CD4-positive, CD25-positive, alpha-beta regulatory T cell (primary cell): Measurements from ENCODE around the gene LYPD3. TPM values are rescaled to one million over a fixed set of nuclear protein-coding genes. Genes with fewer than 3 reads are reported as not detected.
"Not testable (repeated sequence)": the region's sequence is repeated elsewhere in the genome, so short reads cannot be mapped to it uniquely, and the experiment has no call there.

Source experiments
- ATAC-seq, 2 donors: fragments of 150-1000 bp; cut with Tn5 transposase; one replicate each; pipeline ENCODE4 v1.10.0; 2021; ENCODE audit warnings: low read depth in 2 of 2, moderate number of reproducible peaks in 2 of 2, moderate library complexity in 1 of 2
- DNase-seq, 3 donors: peaks; one replicate each; pipeline versions ENCODE4 v3.0.0 to v3.0.0-alpha.2; 2012 to 2022; ENCODE audit warnings: mixed read lengths in 1 of 3
- H3K27ac ChIP-seq: one replicate; pipeline ENCODE4 v1.7.0; 2013; ENCODE audit warnings: mild to moderate bottlenecking, low read length; ENCODE audit not compliant: insufficient read depth, poor library complexity, severe bottlenecking
- H3K27me3 ChIP-seq: one replicate; pipeline ENCODE4 v1.7.0; 2013; ENCODE audit warnings: low read length; ENCODE audit not compliant: control insufficient read depth, insufficient read depth
- H3K36me3 ChIP-seq: one replicate; pipeline ENCODE4 v1.7.0; 2013; ENCODE audit warnings: mild to moderate bottlenecking, low read length, moderate library complexity; ENCODE audit not compliant: control insufficient read depth, insufficient read depth
- H3K4me1 ChIP-seq: 2 replicates; pipeline ENCODE4 v1.7.0; 2013; ENCODE audit warnings: mild to moderate bottlenecking, low read length; ENCODE audit not compliant: insufficient read depth, control insufficient read depth, poor library complexity, severe bottlenecking
- H3K4me3 ChIP-seq: one replicate; pipeline ENCODE4 v1.7.0; 2013; ENCODE audit warnings: low read depth, mild to moderate bottlenecking, low read length, moderate library complexity
- H3K9me3 ChIP-seq, 2 experiments: 1 replicate in 1 of 2; 2 replicates in 1 of 2; pipeline ENCODE4 v1.7.0; 2013; ENCODE audit warnings: low read length in 2 of 2, mild to moderate bottlenecking in 1 of 2, moderate library complexity in 1 of 2; ENCODE audit not compliant: control insufficient read depth in 2 of 2
- H3K27ac Mint-ChIP-seq, 3 donors: one replicate each; pipeline ENCODE4 v1.8.0; 2020 to 2022; ENCODE audit warnings: mild to moderate bottlenecking in 3 of 3, mixed read lengths in 3 of 3, moderate library complexity in 2 of 3
- H3K27me3 Mint-ChIP-seq: one replicate; pipeline ENCODE4 v1.8.0; 2022; ENCODE audit warnings: mild to moderate bottlenecking, mixed read lengths
- H3K36me3 Mint-ChIP-seq: one replicate; pipeline ENCODE4 v1.8.0; 2020; ENCODE audit warnings: mixed read lengths
- H3K4me1 Mint-ChIP-seq, 4 donors: one replicate each; pipeline ENCODE4 v1.8.0; 2020 to 2022; ENCODE audit warnings: mixed read lengths in 4 of 4, mild to moderate bottlenecking in 1 of 4
- H3K4me3 Mint-ChIP-seq, 4 donors: one replicate each; pipeline ENCODE4 v1.8.0; 2020 to 2022; ENCODE audit warnings: mild to moderate bottlenecking in 4 of 4, mixed read lengths in 4 of 4, moderate library complexity in 3 of 4
- H3K9me3 Mint-ChIP-seq, 7 donors: one replicate each; pipeline ENCODE4 v1.8.0; 2020 to 2022; ENCODE audit warnings: mixed read lengths in 7 of 7, mild to moderate bottlenecking in 3 of 7, moderate library complexity in 2 of 7
- polyA plus RNA-seq, 4 donors: library from polyadenylated mRNA; unstranded; fragments of 300-500 nt; fragmentation: Illumina TruSeq; gene quantifications; one replicate each; pipeline ENCODE4 v1.2.3, GENCODE V29; 2021
- total RNA-seq: library from RNA; stranded (reverse); gene quantifications from one replicate; pipeline ENCODE4 v1.2.3, GENCODE V29; 2022

The LYPD3 gene
- total RNA-seq (12.7 TPM), polyA plus RNA-seq (1 to 10 TPM; 1.8 to 6.5 (median 4.3) TPM)

- peak within 1 kb of the TSS; percentile 92 to 96 (median 95) for H3K4me3 Mint-ChIP-seq
- Histone ChIP-seq H3K27ac (peak within 1 kb of the TSS; percentile 93), H3K9me3 (no peaks in the 10 kb centered on the region), H3K36me3 (no peaks in the 10 kb centered on the region), H3K4me3 (peak within 1 kb of the TSS; percentile 66), H3K4me1 (peaks cover 48% of the 10 kb centered on the region), H3K27me3 (no peaks in the 10 kb centered on the region)
- ATAC-seq: no peak
- DNase-seq: no peak
- no peaks in the 10 kb centered on the region for H3K27me3 Mint-ChIP-seq
- peaks cover 13 to 82% (median 30%) of the 10 kb centered on the region in 4 donors for H3K4me1 Mint-ChIP-seq
- H3K36me3 Mint-ChIP-seq: peaks cover 9% of the 10 kb centered on the region
- no peaks in the 10 kb centered on the region for H3K9me3 Mint-ChIP-seq
- peak within 1 kb of the TSS in 2 of 3 donors; percentile 99 to 100 for H3K27ac Mint-ChIP-seq
Observed at GRCh38 chr19:43465468-43466120, at the start of gene LYPD3. Gene LYPD3 (minus strand): TSS chr19:43465608. CDS start chr19:43465571, 37 bp downstream.

DNA sequence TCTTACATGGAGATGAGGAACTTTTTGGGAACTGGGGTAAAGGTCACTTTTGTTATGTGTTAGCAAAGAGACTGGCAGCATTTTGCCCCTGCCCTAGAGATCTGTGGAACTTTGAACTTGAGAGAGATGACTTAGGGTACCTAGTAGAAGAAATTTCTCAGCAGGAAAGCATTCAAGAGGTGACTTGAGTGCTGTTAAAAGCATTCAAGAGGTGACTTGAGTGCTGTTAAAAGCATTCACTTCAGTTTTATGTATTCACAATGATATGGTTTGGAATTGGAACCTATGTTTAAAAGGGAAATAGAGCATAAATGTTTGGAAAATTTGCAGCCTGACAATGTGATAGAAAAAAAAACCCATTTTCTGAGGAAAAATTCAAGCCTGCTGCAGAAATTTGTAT, 47.0 kb upstream of the LYPD3 start:
- not testable (repeated sequence) for H3K27me3 ChIP-seq, H3K27me3 Mint-ChIP-seq, DNase-seq, H3K4me3 ChIP-seq, H3K4me1 Mint-ChIP-seq, ATAC-seq, H3K9me3 ChIP-seq, H3K4me1 ChIP-seq, H3K27ac ChIP-seq, H3K9me3 Mint-ChIP-seq
- peaks cover 11% of the 10 kb centered on the region for H3K36me3 ChIP-seq
- Mint-ChIP-seq H3K36me3 (peaks cover 25% of the 10 kb centered on the region), H3K27ac (peak overlapping the region in 1 of 3 donors; percentile 11), H3K4me3 (peak overlapping the region in 1 of 4 donors; percentile 2)

- Histone ChIP-seq H3K4me3 (no peak overlapping the region), H3K27me3 (no peaks in the 10 kb centered on the region), H3K9me3 (no peaks in the 10 kb centered on the region), H3K4me1 (no peaks in the 10 kb centered on the region), H3K36me3 (peaks cover 11% of the 10 kb centered on the region), H3K27ac (no peak overlapping the region)
- peak overlapping the region in 1 of 4 donors; percentile 67 for H3K4me3 Mint-ChIP-seq
- H3K27ac Mint-ChIP-seq: peak overlapping the region in 1 of 3 donors; percentile 36
- ATAC-seq: no peak
- H3K4me1 Mint-ChIP-seq: peaks cover 0 to 1% (median 0%) of the 10 kb centered on the region in 4 donors
- DNase-seq: no peak
- H3K27me3 Mint-ChIP-seq: no peaks in the 10 kb centered on the region
- peaks cover 25% of the 10 kb centered on the region for H3K36me3 Mint-ChIP-seq
- no peaks in the 10 kb centered on the region for H3K9me3 Mint-ChIP-seq
Observed at GRCh38 chr19:43511324-43511723, 45.9 kb upstream of the LYPD3 start.

DNA sequence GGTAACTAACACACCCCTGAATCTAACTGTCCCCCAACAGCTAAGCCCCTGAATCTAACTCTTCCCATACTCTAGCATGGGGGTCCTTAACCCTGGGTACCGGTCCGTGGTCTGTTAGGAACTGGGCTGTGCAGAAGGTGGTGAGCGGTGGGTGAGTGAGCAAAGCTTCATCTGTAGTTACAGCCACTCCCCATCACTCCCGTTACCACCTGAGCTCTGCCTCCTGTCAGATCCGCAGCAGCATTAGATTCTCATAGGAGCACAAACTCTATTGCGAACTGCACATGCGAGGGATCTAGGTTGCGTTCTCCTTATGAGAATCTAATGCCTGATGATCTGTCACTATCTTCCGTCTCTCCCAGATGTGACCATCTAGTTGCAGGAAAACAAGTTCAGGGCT, 45.3 kb upstream of the LYPD3 start:
- no peaks in the 10 kb centered on the region for H3K27me3 ChIP-seq
- H3K9me3 Mint-ChIP-seq: no peaks in the 10 kb centered on the region
- no peak overlapping the region for H3K27ac ChIP-seq
- no peaks in the 10 kb centered on the region for H3K27me3 Mint-ChIP-seq
- DNase-seq (no peak), ATAC-seq (no peak)
- H3K36me3 Mint-ChIP-seq: peaks cover 21% of the 10 kb centered on the region
- peak overlapping the region in 2 of 3 donors; percentile 36 to 74 for H3K27ac Mint-ChIP-seq
- peak overlapping the region in 1 of 4 donors; percentile 67 for H3K4me3 Mint-ChIP-seq
- no peaks in the 10 kb centered on the region for H3K9me3 ChIP-seq
- peaks cover 4% of the 10 kb centered on the region for H3K4me1 ChIP-seq
- peaks cover 11% of the 10 kb centered on the region for H3K36me3 ChIP-seq
- H3K4me3 ChIP-seq: no peak overlapping the region
- peaks cover 2 to 7% (median 5%) of the 10 kb centered on the region in 4 donors for H3K4me1 Mint-ChIP-seq

GRCh38 chr19:43507880-43508279, 42.5 kb upstream of the LYPD3 start:
- no peak overlapping the region for H3K4me3 ChIP-seq
- H3K36me3 ChIP-seq: peaks cover 11% of the 10 kb centered on the region
- no peaks in the 10 kb centered on the region for H3K27me3 Mint-ChIP-seq
- H3K36me3 Mint-ChIP-seq: peaks cover 21% of the 10 kb centered on the region
- H3K9me3 Mint-ChIP-seq: no peaks in the 10 kb centered on the region
- H3K27ac Mint-ChIP-seq: peak overlapping the region in 2 of 3 donors; percentile 20 to 83
- H3K27me3 ChIP-seq: no peaks in the 10 kb centered on the region
- peak overlapping the region in 1 of 4 donors; percentile 32 for H3K4me3 Mint-ChIP-seq
- peaks cover 29% of the 10 kb centered on the region for H3K4me1 ChIP-seq
- DNase-seq (no peak), ATAC-seq (no peak)
- no peaks in the 10 kb centered on the region for H3K9me3 ChIP-seq
- peaks cover 7 to 30% (median 21%) of the 10 kb centered on the region in 4 donors for H3K4me1 Mint-ChIP-seq
- H3K27ac ChIP-seq: no peak overlapping the region

DNA sequence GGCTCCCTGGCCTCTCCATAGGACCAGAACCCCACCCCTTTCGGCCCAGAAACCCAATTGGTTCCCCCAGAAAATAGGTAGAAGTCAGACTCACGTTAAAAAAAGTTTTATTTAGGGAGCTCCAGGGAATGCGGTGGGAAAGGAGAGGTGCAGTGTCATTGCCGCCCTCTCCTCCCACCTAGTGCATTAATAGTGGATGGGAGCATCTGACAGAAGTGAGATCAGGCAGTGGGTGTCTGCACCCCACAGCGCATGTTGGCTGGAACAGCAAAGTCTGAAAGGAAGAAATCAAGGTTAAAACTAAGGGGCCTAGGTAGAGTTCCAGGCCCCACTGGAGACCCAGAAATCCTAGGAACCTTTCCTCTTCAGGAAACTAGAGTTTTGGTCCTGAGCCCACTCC, 41.2 kb upstream of the LYPD3 start:
- Histone ChIP-seq H3K27me3 (no peaks in the 10 kb centered on the region), H3K4me3 (no peak overlapping the region), H3K36me3 (peaks cover 11% of the 10 kb centered on the region), H3K9me3 (no peaks in the 10 kb centered on the region), H3K4me1 (peaks cover 34% of the 10 kb centered on the region), H3K27ac (no peak overlapping the region)
- Mint-ChIP-seq H3K4me3 (peak overlapping the region in 2 of 4 donors; percentile 76 to 89), H3K27ac (peak overlapping the region in 1 of 3 donors; percentile 95), H3K9me3 (no peaks in the 10 kb centered on the region), H3K27me3 (no peaks in the 10 kb centered on the region), H3K4me1 (peaks cover 11 to 39% (median 28%) of the 10 kb centered on the region in 4 donors), H3K36me3 (peaks cover 23% of the 10 kb centered on the region)
- DNase-seq (no peak), ATAC-seq (no peak)

GRCh38 chr19:43505941-43506340, 40.5 kb upstream of the LYPD3 start:
- Histone ChIP-seq H3K27me3 (no peaks in the 10 kb centered on the region), H3K9me3 (no peaks in the 10 kb centered on the region), H3K4me1 (peaks cover 34% of the 10 kb centered on the region), H3K4me3 (no peak overlapping the region), H3K27ac (peak overlapping the region; percentile 92), H3K36me3 (peaks cover 11% of the 10 kb centered on the region)
- DNase-seq: peak in 1 of 3 donors; percentile 33
- Mint-ChIP-seq H3K4me3 (peak overlapping the region; percentile 71 to 89 (median 74)), H3K36me3 (peaks cover 22% of the 10 kb centered on the region), H3K27ac (peak overlapping the region; percentile 72 to 95 (median 88)), H3K27me3 (no peaks in the 10 kb centered on the region), H3K9me3 (no peaks in the 10 kb centered on the region), H3K4me1 (peaks cover 11 to 40% (median 29%) of the 10 kb centered on the region in 4 donors)
- no peak for ATAC-seq

DNA sequence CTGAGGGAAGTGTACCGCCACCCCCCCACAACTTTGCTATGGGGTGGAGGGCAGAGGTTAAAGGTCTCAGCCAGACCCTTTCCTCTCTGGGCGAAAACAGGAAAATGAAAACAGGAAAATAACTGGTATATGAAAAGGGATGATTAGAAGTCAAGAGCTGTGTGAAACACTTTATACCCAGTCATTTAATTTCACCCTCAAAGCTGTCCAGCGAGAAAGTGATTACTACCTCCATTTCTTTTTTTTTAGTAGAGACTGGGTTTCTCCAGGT, 39.7 kb upstream of the LYPD3 start:
- peak overlapping the region; percentile 92 for H3K27ac ChIP-seq
- H3K27me3 ChIP-seq: no peaks in the 10 kb centered on the region
- Mint-ChIP-seq H3K4me3 (peak overlapping the region; percentile 68 to 94 (median 77)), H3K36me3 (peaks cover 21% of the 10 kb centered on the region), H3K27me3 (no peaks in the 10 kb centered on the region), H3K4me1 (peaks cover 11 to 42% (median 31%) of the 10 kb centered on the region in 4 donors), H3K9me3 (no peaks in the 10 kb centered on the region), H3K27ac (peak overlapping the region; percentile 88 to 95 (median 95))
- H3K9me3 ChIP-seq: no peaks in the 10 kb centered on the region
- no peak for DNase-seq
- ATAC-seq: no peak
- H3K4me1 ChIP-seq: peaks cover 34% of the 10 kb centered on the region
- H3K36me3 ChIP-seq: peaks cover 6% of the 10 kb centered on the region
- no peak overlapping the region for H3K4me3 ChIP-seq
